AG08395 (cell line): Measurements from ENCODE around the gene GASK1B.
A peak's percentile ranks its signal among the peaks of the same experiment; 100 is the strongest.

Experiments used
- DNase-seq: peaks from one replicate; pipeline ENCODE4 v3.0.0; 2012; ENCODE audit warnings: mixed read lengths, low spot score

GASK1B gene

GRCh38 chr4:158172261-158173258 is at the start of gene GASK1B:
Gene GASK1B (minus strand): TSS chr4:158173025. CDS start chr4:158171375, 1,650 bp downstream.
- peak; percentile 52 for DNase-seq

GRCh38 chr4:158219623-158220022 is 46.8 kb upstream of the GASK1B start:
- DNase-seq, result no peak

- DNase-seq, result no peak
Measured at GRCh38 chr4:158217763-158218162, 44.9 kb upstream of the GASK1B start.

GRCh38 chr4:158214856-158215255 is 42.0 kb upstream of the GASK1B start:
- DNase-seq, result no peak

GRCh38 chr4:158213466-158213865 is 40.6 kb upstream of the GASK1B start:
- DNase-seq, result no peak

- DNase-seq, result no peak
Measured at GRCh38 chr4:158211222-158211621, 38.4 kb upstream of the GASK1B start.

- peak; percentile 91 for DNase-seq
Measured at GRCh38 chr4:158209825-158210807, 37.3 kb upstream of the GASK1B start, which contains the start of gene TMEM144. Gene TMEM144 (plus strand): TSS chr4:158210486. CDS start chr4:158212668, 2,182 bp downstream.

- DNase-seq, result no peak
Measured at GRCh38 chr4:158208963-158209640, 36.3 kb upstream of the GASK1B start.

- no peak for DNase-seq
Measured at GRCh38 chr4:158203929-158204328, 31.1 kb upstream of the GASK1B start.

- no peak for DNase-seq
Measured at GRCh38 chr4:158203436-158203835, 30.6 kb upstream of the GASK1B start.

- DNase-seq, result no peak
Measured at GRCh38 chr4:158202481-158202880, 29.7 kb upstream of the GASK1B start.

GRCh38 chr4:158201876-158202275 is 29.1 kb upstream of the GASK1B start:
- DNase-seq, result no peak

GRCh38 chr4:158201322-158201721 is 28.5 kb upstream of the GASK1B start:
- no peak for DNase-seq

- no peak for DNase-seq
Measured at GRCh38 chr4:158200214-158200613, 27.4 kb upstream of the GASK1B start.

GRCh38 chr4:158197194-158197776 is 24.5 kb upstream of the GASK1B start:
- no peak for DNase-seq

GRCh38 chr4:158195297-158195696 is 22.5 kb upstream of the GASK1B start:
- no peak for DNase-seq

GRCh38 chr4:158193171-158193749 is 20.4 kb upstream of the GASK1B start:
- DNase-seq, result peak; percentile 51

- DNase-seq, result no peak
Measured at GRCh38 chr4:158192439-158193158, 19.8 kb upstream of the GASK1B start.

GRCh38 chr4:158190718-158191117 is 17.9 kb upstream of the GASK1B start:
- DNase-seq, result no peak

- no peak for DNase-seq
Measured at GRCh38 chr4:158189422-158189821, 16.6 kb upstream of the GASK1B start.
